Measurements from ENCODE around the gene TBPL1. TPM values are rescaled to one million over a fixed set of nuclear protein-coding genes. Genes with fewer than 3 reads are reported as not detected.
"Not testable (repeated sequence)": the region's sequence is repeated elsewhere in the genome, so short reads cannot be mapped to it uniquely, and the experiment has no call there.

Gene TBPL1
- total RNA-seq, 4 donors from 2014 or later: 4.4 to 30.6 (median 19.7) TPM

GRCh38 chr6:133977983-133978895 lies 25.2 kb downstream of the TBPL1 start:
- peak overlapping the region in 1 of 2 donors; percentile 48 for H3K27ac ChIP-seq
- H3K4me3 ChIP-seq: no peak overlapping the region
- H3K9me3 ChIP-seq: no peaks in the 10 kb centered on the region
- H3K4me1 ChIP-seq: no peaks in the 10 kb centered on the region
- DNase-seq: peak in 1 of 2 donors; percentile 28
- no peaks in the 10 kb centered on the region for H3K27me3 ChIP-seq
- no peaks in the 10 kb centered on the region for H3K36me3 ChIP-seq
- no peak for TF ChIP-seq POLR2A (IDR thresholded peaks at IDR 0.05)
- TF ChIP-seq CTCF (IDR thresholded peaks at IDR 0.05): no peak
- intact Hi-C loops (cut with DNase I; ENCODE audit: low total_unique reads): loop anchor here (10.0 kb wide), 1 partner anchor 87 kb away; no protein-coding TSS in a partner anchor

GRCh38 chr6:133978896-133979240 lies 25.8 kb downstream of the TBPL1 start:
- no peak for TF ChIP-seq POLR2A (IDR thresholded peaks at IDR 0.05)
- TF ChIP-seq CTCF (IDR thresholded peaks at IDR 0.05): no peak
- H3K36me3 ChIP-seq: no peaks in the 10 kb centered on the region
- no peaks in the 10 kb centered on the region for H3K9me3 ChIP-seq
- H3K27ac ChIP-seq: peak overlapping the region in 1 of 2 donors; percentile 48
- no peaks in the 10 kb centered on the region for H3K4me1 ChIP-seq
- H3K27me3 ChIP-seq: no peaks in the 10 kb centered on the region
- no peak for DNase-seq
- intact Hi-C loops (cut with DNase I; ENCODE audit: low total_unique reads): loop anchor here (10.0 kb wide), 1 partner anchor 86 kb away; no protein-coding TSS in a partner anchor
- H3K4me3 ChIP-seq: no peak overlapping the region

GRCh38 chr6:133979269-133979963 lies 26.4 kb downstream of the TBPL1 start:
- not testable (repeated sequence) for H3K27me3 ChIP-seq, DNase-seq, H3K4me1 ChIP-seq, H3K4me3 ChIP-seq, H3K36me3 ChIP-seq, H3K9me3 ChIP-seq
- intact Hi-C loops (cut with DNase I; ENCODE audit: low total_unique reads): loop anchor here (10.0 kb wide), 1 partner anchor 85 kb away; no protein-coding TSS in a partner anchor
- peak overlapping the region in 1 of 2 donors; percentile 48 for H3K27ac ChIP-seq

- H3K9me3 ChIP-seq: no peaks in the 10 kb centered on the region
- no peak for DNase-seq
- no peak overlapping the region for H3K27ac ChIP-seq
- H3K27me3 ChIP-seq: no peaks in the 10 kb centered on the region
- H3K4me1 ChIP-seq: no peaks in the 10 kb centered on the region
- H3K36me3 ChIP-seq: no peaks in the 10 kb centered on the region
- no peak for TF ChIP-seq CTCF (IDR thresholded peaks at IDR 0.05)
- TF ChIP-seq POLR2A (IDR thresholded peaks at IDR 0.05): no peak
- H3K4me3 ChIP-seq: no peak overlapping the region
- intact Hi-C loops (cut with DNase I; ENCODE audit: low total_unique reads): no loop called here
These were observed 27.1 kb downstream of the TBPL1 start for GRCh38 chr6:133980168-133980567.

- intact Hi-C loops (cut with DNase I; ENCODE audit: low total_unique reads): no loop called here
- DNase-seq: no peak
- TF ChIP-seq POLR2A (IDR thresholded peaks at IDR 0.05) (no peak), CTCF (IDR thresholded peaks at IDR 0.05) (no peak)
- H3K9me3 ChIP-seq: no peaks in the 10 kb centered on the region
- H3K4me3 ChIP-seq: no peak overlapping the region
- H3K27ac ChIP-seq: no peak overlapping the region
- H3K36me3 ChIP-seq: no peaks in the 10 kb centered on the region
- no peaks in the 10 kb centered on the region for H3K27me3 ChIP-seq
- no peaks in the 10 kb centered on the region for H3K4me1 ChIP-seq
These were observed 30.3 kb downstream of the TBPL1 start for GRCh38 chr6:133983099-133983939.

Measured in uterus (tissue), 4 donors.